Activated CD4-positive, alpha-beta T cell treated with anti-CD3 and anti-CD28 coated beads, Interleukin-2, amount 50 U/mL, for 48 hours (primary cell): Measurements from ENCODE around the gene SDR9C7.
"Not testable (repeated sequence)": the region's sequence is repeated elsewhere in the genome, so short reads cannot be mapped to it uniquely, and the experiment has no call there.

Source experiments
- DNase-seq, 2 experiments: peaks; one replicate each; pipeline ENCODE4 v3.0.0-alpha.2; 2020

Gene SDR9C7

DNA sequence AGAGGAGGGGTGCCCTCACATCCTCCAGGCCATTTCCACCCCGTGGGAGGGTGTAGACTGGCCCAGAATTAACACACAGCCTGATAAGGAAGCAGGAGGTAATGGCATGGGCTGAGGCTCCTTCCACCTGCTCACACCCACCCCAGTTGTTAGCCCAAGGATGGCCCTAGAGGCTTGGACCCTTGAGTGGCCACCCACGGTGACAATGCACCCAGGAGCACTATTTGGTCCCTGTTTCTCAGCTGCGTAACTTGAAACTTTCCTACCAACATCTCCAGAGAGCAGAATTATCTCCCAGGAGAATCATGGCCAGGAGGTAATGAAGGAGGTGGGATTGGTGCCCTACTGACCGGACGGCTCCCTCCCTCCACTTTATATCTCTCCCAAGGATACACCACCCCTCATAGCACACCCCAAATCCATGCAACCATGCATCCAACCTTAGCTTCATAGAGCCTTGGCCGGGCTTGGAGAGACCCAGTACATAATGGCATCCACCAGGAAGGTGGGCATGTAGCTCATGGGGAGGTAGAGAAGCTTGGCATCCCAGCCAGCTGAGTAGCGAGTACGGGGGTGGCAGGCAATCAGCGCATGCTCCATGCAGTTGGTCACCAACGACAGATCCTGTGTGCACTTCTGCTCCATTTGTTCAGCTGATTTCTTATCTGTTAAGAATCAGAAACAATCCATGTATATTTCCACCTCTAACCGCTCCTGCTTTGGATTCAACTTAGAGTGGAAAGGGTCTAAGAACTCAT, 17.6 kb upstream of the SDR9C7 start:
- DNase-seq: no peak

DNA sequence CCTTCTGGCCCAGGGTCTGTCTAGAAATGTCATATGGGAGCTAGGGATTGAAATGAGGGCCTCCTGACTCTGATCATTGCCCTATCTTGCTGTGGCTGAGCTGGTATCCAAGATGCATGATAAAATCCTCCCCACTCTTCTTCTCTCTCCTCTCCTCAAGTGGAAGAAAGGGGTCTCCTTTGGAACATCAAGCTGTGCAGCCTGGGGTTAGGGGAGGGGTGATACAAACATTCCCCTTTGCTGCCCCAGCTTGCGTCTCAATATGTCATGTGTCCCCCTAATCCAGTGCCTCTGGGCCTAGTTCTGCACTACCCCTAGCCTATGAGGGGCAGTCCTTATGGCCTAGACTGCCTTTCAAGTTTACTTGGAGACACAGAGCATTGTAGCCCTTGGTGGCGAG, 14.7 kb upstream of the SDR9C7 start:
- no peak for DNase-seq

DNA sequence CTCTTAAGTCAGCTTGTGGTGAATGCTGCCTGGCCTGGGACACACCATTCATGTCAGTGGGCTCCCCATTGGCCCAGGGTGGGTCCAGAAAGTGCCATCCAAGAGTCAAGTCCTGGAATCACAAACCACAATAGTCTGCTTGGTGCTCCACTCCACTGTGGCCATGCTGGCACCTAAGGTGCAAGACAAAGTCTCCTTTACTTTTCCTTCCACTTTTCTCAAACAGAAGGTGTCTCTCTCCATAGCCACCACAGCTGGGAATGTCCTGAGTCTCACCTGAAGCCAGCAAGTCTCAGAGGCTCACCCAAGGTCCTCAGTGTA, 14.2 kb upstream of the SDR9C7 start:
- DNase-seq: no peak

DNA sequence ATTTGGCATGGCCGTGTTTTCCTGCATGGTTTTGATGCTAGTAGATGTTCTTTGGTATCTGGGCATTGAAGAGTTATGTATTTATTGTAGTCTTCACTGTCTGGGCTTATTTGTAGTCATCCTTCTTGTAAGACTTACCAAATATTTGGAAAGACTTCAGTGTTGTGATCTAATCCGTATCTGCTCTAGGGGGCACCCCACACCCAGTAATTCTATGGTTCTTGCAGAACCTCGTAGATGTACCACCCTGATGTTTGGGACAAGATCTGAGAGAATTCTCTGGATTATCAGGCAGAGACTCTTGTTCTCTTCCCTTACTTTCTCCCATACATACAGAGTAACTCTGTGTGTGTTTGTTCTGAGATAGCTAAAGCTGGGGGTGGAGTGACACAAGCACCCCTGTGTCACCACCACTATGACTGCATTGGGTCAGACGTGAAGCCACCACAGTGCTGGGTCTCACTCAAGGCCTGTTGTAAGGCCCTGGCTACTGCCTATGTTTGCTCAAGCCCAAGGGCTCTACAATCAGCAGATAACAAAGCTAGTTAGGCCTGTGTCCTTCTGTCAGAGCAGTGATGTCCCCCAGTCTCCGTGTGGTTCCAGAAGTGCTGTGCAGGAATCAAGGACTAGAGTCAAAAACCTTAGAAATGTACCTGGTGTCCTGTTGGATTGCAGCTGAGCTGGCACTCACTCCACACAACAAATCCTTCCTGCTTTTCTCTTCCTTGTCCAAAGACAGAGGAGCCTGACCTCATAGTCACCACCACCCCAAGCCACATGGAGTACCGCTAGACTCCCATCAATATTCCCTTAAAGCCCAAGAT, 13.6 kb upstream of the SDR9C7 start:
- DNase-seq: no peak

DNA sequence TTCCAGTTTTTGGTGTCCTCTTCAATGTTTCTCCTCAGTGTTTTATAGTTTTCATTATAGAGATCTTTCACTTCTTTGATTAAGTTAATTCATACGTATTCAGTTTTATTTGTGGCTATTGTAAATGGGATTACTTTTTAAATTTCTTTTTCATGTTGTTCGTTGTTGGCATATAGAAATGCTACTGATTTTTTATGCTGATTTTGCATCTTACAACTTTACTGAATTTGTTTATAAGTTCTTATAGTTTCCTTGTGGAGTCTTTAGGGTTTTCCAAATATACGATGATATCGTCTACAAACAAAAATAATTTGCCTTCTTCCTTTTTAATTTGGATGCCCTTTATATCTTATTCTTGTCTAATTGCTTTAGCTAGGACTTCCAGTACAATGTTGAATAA, 9.7 kb upstream of the SDR9C7 start:
- no peak for DNase-seq

DNA sequence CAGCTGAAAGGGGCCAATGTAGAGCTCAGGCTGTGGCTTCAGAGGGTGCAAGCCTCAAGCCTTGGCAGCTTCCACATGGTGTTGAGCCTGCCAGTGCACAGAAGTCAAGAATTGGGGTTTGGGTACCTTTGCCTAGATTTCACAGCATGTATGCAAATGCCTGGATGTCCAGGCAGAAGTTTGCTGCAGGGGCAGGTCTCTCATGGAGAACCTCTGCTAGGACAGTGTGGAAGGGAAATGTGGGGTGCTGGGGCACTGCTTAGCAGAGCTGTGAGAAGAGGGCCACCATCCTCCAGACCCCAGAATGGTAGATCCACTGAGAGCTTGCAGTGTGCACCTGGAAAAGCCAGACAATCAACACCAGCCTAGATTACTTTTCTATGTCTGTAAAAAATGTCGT, 9.2 kb upstream of the SDR9C7 start:
- DNase-seq: not testable (repeated sequence)

DNA sequence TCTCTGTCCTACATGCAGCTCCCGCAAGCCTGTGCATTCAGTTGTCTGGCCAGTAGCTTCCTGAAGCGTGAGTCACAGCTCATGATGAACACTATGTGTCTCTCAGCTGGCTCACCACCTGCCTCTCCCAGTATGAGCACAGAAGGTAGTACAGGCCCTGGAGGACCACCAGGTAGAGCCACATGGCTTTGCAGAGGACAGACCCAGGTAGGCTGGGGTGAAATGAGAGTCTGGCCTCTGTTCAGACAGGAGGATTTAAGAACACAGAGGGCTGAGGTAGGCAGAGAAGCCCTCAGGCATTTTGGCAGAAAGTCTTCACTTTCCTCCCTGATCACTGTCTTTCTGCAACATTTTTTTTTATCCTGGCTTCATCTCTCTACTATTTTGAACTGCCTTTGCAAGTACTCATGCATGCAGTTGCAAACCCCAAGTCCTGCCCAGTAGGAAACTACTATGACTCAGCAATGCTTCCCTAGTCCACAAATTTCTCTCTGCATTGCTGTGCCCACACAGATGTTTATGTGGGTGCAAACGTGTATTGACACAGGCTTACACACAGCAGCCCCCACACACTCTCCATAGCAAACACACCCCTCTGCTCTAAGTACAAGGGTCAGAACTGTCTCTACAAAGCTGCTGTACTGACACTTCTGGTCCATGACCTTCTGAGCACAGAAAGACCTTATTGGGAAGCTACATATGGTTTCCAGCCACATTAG, 7.2 kb upstream of the SDR9C7 start:
- no peak for DNase-seq

DNA sequence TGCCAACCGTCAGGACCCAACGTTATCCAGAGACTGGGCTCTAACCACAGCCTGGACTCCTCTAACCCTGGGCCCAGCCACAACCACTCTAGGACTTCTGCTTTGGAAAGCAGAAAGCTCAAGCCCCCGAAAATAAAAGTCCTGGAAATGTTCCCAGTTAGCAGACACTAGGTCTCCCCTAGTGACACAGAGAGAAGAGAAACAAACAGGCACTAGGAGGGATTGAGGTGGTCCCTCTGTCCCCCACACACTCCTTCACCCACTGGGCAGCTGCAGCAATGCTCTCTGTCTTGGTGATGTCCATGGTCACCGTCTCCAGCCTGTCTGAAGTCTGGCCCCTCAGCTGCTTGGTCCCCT, 6.7 kb upstream of the SDR9C7 start:
- not testable (repeated sequence) for DNase-seq

DNA sequence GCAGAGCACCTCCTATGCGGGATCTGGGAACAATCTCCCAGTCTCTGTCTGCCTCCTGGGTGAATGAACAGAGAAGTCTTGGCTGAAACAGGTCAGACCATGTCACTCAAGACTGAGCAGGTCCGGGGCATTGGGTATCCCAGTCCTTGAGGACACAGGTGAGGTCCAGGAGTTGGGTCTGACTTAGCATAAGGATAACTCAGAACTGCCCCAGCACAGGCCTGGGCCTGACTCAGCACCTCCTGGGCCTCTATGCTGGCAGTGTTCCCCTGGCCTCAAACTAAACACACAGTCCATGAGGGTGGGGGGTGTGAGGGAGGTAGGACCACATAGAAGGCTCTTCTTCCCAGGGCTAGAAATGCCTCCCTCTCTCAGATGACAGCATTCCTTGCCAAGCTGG, 1.5 kb upstream of the SDR9C7 start:
- DNase-seq: no peak

DNA sequence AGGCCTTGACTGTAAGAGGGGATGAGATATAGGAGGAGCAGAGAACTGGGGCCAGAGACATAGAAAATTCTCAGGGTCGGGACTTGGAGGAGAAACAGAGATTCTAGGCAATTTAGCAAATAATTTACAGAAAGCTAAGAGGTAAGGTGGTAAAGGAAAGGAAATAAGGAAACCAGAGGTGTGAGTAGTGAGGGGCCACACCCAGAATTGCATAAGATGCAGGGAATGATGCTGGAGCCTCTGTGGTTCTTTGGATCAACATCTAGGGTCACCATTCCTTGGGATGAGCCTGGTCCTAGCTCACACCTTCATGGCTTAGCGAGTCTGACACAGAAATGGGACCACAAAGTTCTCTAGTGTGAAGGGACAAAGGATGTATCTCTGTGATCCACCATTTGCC, 949 bp upstream of the SDR9C7 start:
- no peak for DNase-seq

DNA sequence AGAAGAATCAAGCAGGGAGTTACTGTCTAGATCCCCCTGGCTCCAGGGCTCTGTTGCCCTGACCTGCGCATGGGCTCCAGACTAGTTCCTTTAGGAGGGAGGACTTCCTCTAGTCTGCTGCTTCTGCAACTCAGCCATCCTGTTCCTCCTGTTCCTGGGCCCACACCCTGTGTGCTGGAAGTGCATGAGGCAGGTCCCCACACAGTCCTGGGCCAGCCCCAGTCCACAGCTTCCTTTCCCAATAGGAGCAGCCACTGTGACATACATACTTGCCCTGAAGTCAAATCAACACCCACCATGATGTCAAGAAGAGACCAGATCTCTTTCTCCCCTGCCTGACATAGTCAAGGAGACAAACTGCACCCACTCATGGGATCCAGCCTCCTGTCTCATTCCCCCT, 1.3 kb downstream of the SDR9C7 start:
- DNase-seq: no peak

DNA sequence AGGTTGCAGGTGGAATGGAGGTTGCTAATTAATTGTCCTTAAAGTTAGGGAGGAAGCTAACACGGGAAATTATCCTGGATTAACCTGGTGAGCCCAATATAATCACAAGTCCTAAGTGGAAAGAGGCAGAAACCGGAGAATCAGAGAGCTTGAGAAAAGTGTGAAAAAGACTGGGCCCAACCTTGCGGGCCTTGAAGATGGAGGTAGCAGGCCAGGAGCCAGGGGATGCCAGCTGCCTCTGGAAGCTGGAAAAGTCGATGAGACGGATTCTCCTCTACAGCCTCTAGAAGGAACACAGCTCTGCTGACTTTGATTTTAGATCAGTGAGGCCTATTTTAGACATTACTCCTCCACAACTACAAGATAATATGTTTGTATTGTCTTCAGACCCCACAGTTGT, 2.1 kb downstream of the SDR9C7 start:
- DNase-seq: no peak

DNA sequence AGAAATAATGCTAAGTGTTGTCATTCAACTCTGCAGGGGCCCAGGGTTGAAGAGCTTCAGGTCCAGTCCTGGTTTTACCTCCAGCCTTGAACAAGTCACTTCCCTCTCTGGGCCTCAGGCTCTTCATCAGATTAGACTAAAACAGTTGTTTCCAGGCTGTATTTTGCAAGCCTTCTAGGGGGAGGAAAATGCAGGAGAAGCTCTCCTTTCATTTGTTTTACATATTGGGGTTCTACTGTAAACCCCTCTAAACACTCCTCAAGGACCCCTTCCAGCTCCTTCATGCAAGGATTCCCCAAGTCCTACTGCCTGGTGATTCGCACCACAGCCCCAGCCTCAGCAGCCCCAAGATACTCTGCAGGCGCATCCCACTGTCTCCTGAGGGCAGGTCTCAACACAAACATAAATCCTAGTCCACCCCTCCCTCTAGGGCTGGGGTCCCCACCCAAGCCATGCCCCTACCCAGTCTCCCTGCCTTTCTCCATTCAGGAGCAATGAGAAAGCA, 2.7 kb downstream of the SDR9C7 start:
- DNase-seq: no peak

DNA sequence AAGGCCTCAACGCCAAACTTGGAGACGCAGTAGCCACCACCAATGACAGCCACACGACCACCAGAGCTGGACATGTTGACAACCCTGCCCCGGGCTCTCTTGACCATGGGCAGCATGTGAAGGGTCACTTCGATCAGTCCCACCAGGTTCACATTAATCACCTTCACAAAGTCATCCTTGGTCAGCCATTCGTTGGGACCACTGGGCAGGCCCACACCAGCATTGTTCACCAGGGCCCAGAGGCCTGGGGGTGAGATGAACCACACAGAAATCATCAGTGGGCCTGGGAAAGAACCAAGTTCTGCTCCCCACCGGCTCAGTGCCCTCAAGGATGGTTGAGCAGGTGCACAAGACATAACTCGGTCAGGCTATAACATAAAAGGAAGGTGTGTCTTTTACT, 4.0 kb downstream of the SDR9C7 start:
- DNase-seq: no peak

DNA sequence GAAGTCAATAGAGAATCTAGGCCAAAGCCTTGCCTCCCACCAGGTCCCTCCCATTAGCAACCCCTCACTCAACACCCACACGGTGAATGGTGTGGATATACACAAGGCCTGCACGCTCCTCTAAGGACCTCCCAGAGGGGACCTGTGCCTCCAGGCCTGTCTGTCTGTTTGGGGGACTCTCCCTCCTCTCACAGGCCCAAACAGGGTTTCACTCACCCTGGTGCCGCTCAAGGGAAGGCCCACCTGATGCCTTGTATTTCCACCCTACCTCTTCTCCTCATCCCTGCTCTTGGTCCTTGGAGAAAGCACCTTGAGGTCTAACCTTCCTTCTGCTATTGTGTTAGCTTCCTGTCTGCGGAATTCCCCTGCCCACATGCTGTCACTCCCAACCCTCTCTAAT, 4.4 kb downstream of the SDR9C7 start:
- DNase-seq: no peak

DNA sequence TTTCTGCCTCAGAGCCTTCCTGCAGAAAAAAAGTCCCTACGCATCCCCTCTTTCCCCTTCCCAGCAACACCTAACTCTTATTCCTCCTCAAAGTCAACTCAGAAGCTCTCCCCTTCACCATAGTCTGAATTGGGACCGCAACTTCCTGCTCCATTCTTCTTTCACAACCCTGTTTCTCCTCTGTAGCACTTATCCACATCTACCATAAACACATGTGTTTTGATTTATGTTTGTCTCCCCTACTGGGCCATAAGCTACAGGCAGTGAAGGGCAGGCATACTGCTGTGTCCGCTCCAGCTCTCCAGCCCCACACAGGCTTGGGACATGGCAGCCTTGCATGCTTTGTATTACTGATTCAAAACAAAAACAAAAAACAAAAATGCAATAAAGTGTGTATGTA, 5.9 kb downstream of the SDR9C7 start:
- no peak for DNase-seq

DNA sequence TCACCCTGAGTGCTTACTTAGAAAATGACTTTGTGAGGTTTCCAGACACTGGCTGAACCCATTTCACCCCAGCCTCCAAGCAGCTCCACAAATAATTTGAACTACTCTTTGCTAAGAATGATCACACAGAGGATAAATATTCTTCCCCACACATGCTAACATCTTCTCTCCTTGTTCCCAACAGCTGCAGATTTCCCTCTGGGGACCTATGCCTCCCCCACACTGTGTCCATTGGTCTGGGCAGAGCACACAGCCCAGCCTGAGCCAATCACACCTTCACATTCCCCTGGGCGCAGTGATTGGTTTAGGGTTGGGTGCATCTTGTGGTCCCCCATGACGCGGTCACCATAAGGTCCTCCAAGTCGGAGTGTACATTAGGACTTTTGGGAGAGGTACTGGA, 6.9 kb downstream of the SDR9C7 start:
- DNase-seq: no peak

DNA sequence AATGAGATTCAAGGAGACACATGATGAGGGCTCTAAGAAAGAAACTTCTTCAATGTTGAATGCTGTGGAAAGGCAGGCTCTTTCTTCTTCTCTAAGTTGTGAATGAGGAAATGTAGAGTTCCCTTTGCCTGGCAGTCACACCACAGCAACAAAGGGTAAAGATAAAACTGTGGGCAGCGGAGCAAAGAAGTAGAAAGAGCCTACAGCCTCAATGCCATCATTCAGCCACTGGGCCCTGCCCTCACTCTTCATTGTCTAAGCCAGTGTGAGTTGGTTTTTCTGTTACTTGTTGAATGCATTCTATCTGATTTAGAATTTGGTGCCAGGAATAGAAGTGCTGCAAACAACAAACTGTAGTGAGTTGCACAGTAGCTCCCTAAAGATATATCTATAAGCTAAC, 12.2 kb downstream of the SDR9C7 start:
- no peak for DNase-seq

DNA sequence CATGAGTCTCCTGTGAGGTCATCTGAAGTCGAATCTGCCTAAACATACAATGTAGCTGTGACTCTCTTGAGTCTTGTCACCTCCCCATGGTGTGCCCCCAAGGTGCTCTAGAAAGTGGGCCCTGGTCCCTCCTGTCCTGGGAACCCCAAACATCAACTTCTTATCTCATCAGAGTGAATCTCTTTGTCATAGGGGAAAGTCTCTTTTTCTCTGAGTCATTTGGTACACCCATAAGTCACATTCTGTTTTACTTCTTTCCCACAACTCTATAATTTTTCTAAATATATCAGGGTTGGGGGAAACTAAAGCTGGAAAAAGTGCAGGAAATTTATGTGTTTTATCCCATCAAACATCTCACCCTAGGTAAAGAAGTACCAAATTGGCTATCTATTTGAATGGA, 12.9 kb downstream of the SDR9C7 start:
- DNase-seq: no peak

DNA sequence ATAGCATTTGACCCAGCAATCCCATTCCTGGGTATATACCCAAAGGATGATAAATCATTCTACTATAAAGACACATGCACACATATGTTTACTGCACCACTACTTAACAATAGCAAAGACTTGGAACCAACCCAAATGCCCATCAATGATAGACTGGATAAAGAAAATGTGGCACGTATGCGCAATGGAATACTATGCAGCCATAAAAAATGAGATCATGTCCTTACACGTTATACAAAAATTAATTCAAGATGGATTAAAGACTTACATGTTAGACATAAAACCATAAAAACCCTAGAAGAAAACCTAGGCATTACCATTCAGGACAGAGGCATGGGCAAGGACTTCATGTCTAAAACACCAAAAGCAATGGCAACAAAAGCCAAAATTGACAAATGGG, 16.1 kb downstream of the SDR9C7 start:
- DNase-seq: not testable (repeated sequence)

DNA sequence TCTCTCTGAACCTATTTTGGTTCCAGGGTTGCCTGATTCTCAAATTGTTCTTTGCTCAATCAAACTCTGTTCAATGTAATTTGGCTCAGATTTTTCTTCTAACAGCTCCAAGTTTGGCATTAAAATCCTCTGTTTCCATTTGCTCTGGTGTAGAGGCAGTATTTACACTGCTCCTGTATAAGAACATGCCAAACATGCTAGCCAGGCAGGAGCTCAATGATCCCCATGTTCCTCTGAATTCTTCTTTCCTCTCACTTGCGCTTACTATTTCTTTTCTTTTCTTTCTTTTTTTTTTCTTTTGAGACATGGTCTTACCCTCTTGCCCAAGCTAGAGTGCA, 17.2 kb downstream of the SDR9C7 start:
- DNase-seq: no peak

DNA sequence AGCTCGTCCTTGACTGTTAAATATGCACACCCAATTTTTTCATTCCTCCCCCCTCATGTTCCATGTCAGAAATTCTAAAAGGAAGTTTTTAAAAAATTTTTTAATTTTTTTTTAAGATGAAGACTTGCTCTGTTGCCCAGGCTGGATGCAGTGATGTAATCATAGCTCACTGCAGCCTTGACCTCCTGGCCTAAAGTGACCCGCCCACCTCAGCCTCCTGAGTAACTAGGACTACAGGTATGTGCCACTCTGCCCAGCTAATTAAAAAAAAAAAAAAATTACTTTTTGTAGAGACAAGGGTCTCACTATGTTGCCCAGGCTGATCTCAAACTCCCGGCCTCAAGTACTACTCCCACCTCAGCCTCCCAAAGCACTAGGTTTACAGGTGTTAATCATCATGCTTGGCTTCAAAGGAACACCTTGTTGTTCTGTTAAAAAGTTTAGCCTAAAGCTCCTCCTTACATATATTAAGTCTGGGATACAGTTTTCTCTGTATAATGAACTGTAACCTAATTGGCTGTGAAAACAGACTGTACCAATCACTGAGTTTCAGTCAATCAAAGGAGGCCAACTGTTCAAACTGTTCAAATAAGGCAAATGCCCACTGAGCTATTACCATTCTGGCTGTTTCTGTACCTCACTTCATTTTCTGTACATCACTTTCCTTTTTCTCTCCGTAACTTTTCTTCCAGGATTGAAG, 17.8 kb downstream of the SDR9C7 start:
- no peak for DNase-seq

DNA sequence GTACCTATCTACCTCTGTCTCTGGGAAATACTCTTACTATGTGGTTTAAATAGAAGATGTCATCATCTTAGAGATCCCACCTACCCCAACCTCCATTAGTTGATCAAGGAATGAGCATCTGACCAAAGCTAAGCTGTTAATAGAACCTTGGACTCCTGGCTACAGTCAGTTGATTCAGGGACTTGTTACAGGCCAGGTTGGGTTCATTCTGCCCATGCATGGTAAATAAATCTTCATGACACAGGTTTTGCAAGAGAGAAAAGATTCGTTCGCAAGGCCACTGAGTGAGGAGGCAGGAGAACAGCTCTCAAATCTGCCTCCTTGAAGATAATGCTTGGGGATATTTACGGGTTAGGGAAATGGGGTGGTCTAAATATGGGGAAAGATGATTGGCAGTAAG, 19.5 kb downstream of the SDR9C7 start:
- DNase-seq: no peak

DNA sequence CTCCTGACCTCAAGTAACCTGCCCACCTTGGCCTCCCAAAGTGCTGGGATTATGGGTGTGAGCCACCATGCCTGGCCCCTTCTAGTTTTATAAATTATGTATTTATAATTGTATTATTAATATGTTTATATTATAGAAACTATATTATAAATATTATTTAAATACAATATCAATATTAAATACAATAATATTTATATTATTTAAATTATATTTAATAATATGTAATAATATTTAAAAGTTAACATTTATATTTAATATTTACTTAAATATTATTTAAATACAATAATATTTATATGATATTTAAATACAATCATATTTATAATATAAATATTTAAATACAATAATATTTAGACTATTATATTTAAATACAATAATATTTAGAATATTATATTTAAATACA, 20.0 kb downstream of the SDR9C7 start:
- DNase-seq: no peak
